SIG-M5 (cell line): Measurements from ENCODE around the gene GALNT18.

Source experiments
- DNase-seq: peaks from one replicate; lab custom pipeline; 2025; lab: John Stamatoyannopoulos, UW

GALNT18 gene

DNA sequence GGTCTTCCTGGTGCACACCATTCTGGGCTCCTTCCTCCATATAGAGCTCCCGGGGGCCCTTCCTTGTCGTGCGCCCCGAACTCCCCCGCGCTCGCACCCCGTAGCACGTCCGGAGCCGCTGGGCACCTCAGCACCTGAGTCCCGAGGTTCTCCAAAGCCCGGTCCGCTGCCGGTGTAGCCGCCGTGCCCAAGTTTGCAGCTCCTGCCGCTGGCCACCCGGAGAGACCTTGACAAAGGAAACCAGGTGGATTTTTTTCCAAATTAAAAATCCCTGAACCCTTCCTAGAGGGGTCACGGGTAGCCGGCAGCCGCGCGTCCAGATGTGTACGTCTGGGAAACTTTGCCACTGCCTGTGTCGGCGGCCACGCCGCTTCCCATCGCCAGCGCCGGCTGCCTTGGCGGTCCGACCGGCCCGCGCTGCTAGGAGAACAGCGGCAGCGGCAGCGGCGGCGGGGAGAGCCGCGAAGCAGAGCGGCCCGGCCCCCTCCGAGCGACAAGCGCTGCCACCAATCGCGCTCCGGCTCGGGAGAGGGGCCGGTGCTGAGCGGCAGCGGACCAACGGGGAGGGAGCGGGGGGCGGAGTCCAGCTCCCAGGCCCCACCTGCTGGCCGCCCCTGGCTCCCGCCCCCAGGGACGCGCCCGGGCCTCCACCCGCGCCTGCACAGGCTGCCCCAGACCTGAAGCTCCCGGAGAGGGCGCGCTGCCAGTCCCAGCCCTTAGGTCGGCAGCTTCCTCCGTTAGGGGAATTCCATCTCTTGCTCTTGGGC lies at the start of gene GALNT18:
TSS of gene GALNT18 (minus strand) at position 433 of the 767 bp plus-strand sequence.
- DNase-seq: peak; percentile 21

DNA sequence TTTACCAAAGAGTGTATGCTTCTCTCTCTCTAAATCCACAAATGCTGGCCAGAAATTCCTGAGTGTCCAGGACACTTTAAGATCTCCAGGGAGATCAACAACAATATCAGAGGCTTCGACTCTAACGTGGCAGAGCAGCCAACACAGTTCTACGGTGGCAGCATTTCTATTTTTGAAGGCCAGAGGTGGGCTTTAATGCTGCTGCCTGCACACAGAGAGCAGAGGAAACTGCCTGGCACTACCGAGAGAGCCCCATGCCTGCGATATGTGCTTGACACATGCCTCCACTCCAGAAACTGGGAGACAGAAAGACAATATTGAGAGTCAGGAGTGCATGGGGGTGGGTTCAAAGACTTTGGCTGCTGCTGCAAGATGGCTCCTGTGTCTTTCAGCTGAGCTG lies 48.8 kb upstream of the GALNT18 start:
- no peak for DNase-seq

DNA sequence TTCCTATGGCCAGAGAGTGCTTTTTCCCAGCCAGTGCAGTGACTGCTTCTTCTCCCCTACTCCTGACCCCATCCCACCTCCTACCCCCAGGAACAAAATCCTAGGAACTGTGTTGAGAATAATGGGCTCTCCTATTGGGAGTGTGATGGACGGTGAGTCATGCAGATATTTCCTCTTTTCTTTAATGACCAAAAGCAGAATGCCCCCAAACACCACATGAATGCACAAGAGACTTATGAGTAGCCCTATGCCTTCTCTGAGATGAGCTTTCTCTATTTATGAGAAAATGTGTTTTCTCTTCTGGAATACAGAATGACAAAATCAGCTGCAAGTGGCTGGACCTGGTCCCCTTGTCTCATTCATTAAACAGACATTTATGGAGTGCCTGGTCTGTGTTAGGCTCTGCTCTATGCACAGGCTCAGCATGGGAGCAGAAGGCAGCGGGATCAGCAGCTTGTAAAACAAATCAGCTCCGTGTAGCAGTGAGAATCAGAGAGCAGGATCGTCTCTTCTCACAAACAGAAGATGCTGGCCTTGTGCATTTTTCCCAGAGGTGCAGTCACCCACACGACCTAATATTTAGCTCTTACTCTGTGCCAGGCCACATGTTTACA lies 47.5 kb upstream of the GALNT18 start:
- no peak for DNase-seq

DNA sequence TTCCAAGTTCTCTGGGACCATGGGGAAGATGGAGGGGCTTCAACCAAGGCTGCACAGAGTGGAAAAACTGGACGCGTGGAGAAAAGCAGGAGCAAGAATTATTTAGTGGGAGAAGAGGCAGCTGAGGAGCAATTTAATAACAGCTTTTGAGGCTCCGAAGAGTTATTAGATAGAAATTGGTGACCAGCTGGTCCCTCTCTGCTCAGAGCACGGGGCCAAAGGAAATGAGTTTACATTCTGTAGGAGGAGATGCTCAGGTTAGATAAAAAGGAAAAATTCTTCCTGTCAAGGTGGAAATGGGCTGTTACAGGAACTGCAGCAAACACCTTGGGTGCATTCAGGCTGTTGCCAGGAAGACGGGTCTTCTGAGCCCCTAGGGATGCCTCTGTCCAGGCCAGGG lies 47.0 kb upstream of the GALNT18 start:
- no peak for DNase-seq

DNA sequence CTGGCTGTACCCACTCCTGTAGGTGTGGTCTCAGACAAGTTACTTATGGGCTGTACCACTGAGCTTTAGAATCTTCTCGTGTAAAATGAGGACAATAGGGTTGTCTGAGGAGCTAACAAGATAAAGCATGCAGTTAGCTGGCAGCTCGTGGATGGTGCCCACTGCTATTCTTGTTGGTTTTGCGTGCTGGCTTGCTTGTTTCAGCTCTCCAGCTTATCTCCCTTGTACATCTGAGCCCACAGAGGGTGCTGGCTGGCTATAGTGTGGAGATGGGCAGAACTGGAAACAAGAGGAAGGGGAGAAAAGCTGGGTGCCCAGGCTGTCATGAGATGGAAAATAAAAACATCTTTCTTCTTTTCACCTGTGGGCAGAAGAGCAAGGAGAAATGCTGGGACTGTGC lies 46.5 kb upstream of the GALNT18 start:
- no peak for DNase-seq

DNA sequence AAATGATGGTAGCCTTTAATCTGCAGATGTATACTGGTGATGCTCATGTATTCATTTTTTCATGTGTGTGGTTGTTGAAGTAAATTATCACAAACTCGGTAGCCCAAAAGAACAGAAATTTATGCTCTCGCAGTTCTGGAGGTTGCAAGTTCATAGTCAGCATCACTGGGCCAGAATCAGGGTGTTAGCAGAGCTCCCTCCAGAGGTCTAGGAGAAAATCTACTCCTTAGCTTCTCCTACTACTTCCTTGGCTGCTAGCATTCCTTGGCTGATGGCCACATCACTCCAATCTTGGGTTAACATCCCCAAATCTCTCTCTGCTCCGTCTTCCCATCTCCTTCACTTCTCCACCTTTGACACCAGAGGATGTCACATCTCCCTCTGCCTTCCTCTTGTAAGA lies 45.3 kb upstream of the GALNT18 start:
- no peak for DNase-seq

DNA sequence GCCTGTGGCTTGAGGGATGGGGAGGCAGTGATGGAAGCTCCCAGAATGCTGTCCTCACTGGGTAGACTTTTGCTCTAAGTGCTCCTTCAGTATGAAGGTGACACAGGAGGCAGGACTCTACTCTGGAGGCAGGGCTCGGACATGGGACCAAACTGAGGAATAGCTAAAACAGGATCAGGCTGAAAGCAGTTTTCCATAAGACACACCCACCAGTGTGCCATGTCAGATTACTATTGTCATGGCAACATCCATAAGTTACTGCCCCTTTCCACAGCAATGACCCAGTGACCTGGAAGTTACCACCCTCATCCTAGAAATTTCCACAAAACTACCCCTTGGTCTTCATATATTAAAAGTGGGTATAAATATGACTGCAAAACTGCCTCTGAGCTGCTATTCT lies 43.6 kb upstream of the GALNT18 start:
- no peak for DNase-seq

DNA sequence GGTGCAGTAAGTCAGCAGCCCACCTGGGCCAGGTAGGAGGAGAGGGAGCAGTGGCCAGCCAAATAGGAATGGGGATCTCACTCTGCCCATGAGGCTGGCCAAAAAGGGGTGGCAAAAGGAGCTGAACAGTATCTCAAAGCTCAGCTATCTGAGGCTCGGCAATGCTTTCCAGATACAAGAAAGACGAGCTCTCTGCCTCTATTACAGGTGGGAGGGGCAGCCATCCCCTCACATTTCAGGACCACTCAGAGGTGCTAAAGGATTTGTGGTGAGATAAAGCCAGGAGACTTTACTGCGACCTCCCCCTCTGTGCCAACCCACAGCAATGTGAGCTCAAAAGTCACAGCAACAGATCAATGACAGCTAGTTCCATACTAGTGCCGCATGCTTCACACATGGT lies 42.1 kb upstream of the GALNT18 start:
- no peak for DNase-seq

DNA sequence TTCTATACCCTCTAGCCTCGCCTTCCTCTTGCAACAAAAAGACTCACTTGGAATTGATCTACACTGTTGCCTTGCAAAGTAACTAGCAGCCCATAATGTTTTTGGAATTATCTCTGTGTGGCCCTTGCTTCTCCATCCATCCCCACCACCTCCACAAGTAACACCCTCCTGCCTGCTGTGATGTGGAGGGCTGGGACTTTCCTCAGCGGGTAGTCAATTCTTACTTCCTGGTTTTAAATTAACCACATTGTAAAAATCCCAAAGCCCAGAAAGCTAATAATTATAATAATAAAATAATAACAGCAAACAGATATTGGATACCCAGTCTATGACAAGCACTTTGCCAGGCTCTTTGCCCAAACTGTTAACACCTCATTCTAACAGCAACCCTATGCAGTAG lies 40.8 kb upstream of the GALNT18 start:
- DNase-seq: no peak

DNA sequence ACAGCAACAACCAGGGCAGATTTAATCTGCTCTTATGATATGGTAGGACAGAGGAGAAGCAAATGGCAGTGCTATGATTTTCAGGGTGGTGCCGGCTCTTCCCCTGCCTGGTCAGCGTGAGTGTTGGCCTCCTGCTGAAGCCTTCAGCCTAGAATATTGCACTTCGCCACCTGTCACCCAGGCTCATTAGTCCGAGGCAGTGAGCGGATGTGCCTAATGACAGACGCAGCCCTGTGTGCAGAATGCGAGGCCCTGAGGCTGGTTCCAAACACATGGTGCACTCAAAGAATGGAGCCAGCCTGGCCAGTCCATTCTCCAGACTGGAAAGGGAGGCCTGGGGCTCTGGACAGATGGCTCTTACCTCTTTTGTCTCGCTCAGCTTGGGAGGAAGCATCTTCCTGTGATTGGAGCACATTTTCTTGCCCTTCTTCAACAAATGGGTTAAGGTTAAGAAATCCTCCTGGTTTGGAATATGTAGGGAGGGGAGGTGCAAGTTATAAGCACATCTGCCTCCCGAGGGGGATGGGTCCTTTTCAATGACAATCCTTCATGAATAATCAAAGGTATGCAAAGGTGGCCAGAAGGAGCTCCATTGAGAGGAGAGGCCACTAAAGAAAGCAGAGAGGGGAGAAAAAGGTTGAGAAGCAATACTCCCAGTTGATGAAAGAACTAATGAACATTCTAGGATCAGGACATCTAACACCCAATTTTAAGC lies 39.7 kb upstream of the GALNT18 start:
- DNase-seq: no peak

DNA sequence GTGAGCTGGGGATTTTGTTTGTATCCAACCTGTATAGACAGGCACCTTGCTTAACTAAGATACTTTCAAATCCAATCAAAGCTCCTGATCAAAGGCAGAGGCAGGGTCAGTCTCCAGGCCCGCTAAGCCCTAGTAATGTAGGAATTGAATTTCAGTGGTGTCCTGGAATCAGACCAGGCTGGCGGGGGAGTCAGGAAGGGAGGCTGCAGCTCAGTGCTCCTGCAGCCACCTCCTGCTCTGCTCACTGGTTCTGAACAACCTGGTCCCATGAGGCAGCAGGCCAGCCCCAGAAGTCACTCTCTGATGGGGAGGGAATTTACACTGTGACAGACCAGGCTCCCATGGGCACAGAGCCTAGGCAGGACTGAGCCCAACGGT lies 38.5 kb upstream of the GALNT18 start:
- no peak for DNase-seq

DNA sequence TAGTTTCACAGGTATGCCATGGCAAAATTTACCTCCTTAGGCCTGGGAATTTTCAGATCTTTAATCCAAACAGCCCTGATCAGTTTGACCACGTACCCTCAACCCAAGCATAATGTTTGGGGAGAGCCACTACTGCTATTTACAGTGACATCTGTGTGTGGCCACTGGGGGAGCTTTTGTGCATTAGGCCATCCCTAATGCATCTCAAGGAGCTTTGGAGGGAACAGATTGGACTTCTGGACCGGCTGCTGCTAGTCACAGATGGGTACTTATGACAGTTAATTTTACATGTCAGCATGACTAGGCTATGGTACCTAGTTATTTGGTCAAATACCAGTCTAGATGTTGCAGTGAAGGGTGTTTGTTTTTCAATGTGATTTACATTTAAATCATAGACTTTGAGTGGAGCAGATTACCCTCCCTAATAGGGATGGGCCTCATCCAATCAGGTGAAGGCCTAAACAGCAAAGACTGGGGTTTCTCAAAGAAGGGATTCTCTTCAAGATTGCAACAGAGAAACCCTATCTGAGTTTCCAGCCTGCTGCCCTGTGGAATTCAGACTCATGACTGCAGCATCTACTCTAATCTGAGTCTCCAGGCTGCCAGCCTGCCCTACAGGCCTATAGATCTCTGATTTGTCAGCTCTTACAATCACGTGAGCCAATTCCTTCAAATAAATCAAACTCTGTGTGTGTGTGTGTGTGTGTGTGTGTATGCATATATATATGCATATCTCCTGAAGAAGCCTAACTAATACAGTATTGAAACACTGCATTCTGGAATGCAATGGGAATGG lies 38.0 kb upstream of the GALNT18 start:
- no peak for DNase-seq

DNA sequence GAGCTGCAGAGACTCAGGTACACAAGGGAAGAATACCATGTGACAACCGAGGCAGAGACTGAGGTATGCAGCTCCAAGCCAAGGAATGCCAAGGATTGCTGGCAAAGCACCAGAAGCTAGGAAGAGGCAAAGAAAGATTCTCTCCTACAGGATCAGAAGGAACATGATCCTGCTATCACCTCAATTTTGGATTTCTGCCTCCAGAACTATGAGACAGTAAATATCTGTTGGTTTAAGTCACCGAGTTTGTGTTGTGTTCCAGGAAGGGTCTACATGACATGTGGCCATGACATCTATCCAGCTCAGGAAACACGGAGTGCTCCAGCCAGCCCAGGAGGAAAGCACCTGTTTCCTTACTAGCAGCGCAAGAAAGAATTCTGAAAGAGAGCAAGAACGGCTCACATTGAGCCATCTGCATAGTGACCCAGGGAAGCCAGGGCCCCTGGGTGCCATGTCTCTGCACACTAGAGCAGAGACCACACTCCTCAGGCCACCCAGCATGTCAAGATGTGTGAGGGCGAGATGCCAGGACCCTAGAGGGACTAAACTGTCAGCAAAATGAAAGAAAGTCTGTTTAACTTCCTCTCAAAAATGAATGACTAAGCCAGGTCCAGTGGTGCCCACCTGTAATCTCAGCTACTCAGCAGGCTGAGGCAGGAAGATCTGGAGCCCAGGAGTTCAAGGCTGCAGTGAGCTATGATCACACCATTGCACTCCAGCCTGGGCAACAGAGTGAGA lies 35.6 kb upstream of the GALNT18 start:
- DNase-seq: no peak

DNA sequence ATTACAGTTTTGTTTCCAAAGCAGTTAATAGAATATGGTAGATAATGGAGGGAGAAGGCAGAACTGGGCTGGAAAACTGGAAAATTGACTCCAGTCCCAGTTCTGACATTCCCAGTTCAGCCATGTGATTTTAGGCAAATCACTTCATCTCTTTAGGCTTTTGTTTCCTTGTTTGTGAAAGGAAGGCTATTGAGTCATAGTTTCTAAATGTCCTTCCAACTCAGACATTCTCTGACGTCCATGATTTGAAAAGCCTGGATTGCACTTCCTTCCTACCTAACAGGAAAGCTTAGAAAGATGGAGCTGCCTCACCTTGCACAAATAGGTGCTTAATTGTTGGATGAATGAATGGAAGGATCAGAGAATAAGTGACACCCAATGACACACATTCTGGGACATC lies 19.8 kb upstream of the GALNT18 start:
- DNase-seq: no peak

DNA sequence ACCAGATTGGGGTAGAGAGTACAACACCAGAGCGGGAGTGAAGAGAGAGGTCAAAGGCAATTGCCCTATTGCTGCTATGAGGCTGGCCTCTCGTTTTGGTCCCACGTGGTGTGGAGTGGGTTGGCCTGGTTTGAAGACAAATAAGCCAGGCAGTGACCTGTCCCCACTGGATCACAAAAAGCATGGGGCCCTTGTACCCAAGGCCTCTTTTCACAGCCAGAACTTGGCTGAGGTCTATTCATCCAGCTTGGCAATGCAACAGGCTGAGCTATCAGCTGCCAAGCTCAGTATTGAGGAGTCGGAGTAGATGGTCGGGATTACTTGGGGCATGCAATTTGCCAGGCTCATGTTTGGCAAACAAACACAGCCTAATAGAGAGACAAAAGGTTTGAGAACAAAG lies 19.2 kb upstream of the GALNT18 start:
- DNase-seq: no peak

DNA sequence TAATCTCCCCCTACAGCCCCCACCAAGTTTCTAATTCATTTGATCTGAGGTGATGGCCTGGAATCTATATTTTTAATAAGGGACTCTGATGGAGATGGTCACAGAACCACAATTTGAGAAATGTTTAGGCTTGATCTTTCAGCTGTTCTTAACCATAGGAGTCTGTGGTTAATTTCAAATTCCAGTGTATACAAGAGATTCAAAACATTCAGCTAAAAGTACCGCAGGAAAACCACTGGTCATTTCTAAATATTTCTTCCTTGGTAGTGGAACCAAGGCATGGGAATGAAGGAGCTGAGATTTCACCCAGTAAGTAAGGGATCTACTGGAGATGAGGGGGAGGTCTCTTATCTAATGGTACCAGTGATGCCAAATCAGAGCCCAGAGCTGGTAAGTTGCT lies 18.3 kb upstream of the GALNT18 start:
- DNase-seq: no peak

DNA sequence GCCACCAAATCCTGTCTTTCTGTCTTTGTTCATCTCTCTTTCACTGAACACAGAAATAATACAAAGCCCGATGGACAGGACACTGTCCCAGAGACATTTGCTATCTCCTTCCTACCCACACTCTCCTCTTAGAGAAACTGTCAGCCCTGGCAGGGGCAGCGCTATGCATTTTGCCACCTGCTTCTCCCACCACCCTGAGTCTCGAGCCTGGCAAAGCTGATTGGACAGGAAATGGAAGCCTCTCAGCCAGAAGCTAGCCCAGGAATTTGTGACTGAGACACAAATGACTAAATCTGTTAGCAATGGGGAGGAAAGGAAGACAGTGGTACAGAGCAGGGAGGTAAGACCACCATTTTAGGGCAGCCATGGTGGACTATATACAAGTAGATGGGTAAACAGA lies 14.9 kb upstream of the GALNT18 start:
- no peak for DNase-seq

DNA sequence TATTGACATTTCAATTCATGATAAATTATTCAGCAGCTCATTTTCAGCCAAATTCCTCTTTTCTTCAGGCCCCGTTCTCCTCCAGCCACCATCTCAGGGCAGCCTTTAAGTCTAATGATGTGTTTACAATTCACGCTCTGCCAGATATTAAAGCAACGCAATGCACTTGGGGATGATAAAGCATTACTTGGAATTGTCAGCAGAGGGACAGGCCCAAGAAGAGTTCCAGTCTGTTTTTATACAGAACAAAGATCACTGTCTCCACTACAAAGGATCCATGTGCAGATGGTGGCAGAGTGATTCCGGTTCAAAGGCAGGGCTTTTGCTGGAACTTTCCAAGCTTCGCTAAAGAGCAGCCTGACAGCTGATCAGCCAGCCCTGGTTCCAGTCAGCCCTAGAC lies 13.6 kb upstream of the GALNT18 start:
- no peak for DNase-seq

DNA sequence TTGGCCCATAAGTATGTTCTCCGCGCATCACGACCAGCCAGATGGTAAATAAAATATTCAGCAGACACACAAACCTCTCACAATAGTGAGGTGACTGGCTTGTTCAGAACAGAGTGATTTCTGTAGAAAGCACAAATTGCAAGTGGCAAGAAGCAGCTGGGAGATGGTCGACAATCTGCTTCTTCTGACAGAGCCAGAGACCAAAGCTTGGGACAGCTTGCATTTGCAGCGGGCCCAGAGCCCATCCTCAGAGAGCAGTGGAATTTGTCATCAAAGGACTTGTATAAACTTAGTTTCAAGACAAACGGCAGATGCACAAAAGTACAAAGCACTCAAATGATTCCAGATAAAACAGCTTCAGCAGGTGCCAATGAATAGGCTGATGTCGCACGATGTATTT lies 7.6 kb upstream of the GALNT18 start:
- no peak for DNase-seq

DNA sequence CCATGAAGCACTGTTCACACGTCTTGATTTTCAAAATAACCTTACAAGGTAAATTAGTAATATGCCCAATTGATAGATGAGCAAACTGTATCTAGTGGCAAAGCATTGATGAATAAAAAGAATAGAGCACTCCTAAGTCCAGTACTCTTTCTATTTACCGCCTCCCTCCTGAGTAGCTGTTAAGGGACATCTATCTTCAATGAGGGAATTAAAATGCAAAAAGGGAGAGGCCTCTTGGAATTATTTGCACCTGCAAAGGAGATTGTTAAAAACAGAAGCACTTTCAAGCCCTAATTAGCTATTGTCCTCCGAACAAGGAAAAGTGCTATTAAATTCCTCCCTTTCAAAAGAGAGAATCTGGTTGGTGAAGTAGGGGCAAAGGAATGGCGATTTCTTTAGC lies 6.8 kb upstream of the GALNT18 start:
- DNase-seq: no peak

DNA sequence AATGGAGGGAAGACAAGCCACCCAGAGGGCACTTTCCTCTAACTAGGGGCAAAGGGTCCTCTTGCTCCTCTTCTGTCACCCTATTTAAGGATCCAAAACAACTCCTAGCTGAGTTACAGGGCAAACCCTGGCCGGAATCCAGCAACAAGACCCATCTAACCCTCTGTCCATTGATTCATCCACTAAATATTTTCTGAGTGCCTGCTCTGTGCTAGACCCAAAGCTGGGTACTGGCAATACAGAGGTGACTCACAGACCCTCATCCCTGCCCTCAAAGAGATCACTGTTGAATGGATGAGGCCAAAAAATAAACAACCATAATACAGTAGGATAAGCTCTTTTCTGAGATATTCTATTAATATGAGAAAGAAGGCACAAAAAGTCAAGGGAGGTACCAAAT lies 4.3 kb upstream of the GALNT18 start:
- no peak for DNase-seq

DNA sequence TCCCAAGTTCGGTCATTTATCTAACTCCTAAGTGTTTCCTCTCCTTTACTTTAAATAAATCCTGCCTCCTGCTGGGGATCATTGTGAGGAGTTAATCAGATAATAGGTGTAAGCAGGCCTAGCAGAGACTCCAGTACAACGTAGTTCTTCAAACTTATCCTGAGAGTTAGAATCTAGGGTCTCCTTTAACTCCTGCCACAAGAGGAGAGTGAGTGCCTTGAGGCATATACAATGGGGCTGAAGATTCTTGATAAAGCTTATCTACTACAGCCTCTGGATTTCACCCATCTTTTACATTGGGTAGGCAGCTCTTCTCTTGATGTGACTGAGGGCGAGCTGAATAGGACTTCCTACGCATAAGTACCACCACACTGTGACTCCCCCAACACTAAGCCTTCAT lies 3.1 kb upstream of the GALNT18 start:
- no peak for DNase-seq
